ENCODE measurements around the gene GTSE1. TPM values are rescaled to one million over a fixed set of nuclear protein-coding genes. Genes with fewer than 3 reads are reported as not detected.

Gene GTSE1
- total RNA-seq, 1 experiment from 2014 or later, result 42.6 TPM

DNA sequence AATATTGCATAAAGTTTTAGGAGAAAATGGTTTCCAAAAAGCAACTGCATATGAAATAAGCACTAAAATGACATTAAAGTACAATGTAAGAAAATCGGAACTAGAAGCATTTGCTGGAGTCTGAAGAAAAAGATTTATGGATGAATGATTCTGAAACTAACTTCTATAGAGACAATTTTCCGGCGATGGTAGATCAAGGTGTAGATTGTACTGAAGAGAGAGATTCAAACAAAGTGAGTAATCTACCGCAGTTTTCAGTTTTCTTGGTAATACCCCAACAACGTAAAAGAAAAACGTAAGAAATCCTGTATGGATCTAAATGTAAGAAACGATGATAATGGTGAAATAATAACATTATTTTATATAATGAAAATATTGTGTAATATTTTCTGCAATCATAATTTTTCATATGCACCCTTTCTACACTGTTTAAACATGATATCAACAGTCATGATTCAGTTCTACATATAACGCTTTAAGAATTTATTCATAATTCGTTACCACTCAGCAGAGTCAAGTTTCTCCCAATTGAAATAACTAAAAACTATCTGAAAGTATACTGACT, 44.8 kb upstream of the GTSE1 start:
- Histone ChIP-seq H3K9me3 (ENCODE audit: control insufficient read depth, low read depth, low read length) (no peaks in the 10 kb centered on the region), H3K9ac (ENCODE audit: extremely low read depth, insufficient read length, low read length) (no peak overlapping the region), H2BK12ac (ENCODE audit: insufficient read length, low read depth, low read length) (no peak overlapping the region), H2BK15ac (ENCODE audit: low read depth, low read length) (no peak overlapping the region), H3K14ac (ENCODE audit: insufficient read depth, low read length) (no peak overlapping the region), H4K91ac (ENCODE audit: insufficient read length, low read depth, low read length) (no peak overlapping the region), H3K4me1 (ENCODE audit: insufficient read depth, low read length) (no peaks in the 10 kb centered on the region), H3K27ac (ENCODE audit: insufficient read length, low read depth, low read length) (no peak overlapping the region), H4K20me1 (ENCODE audit: control insufficient read depth, insufficient read depth, insufficient read length) (no peaks in the 10 kb centered on the region), H3K4me2 (ENCODE audit: insufficient read depth, insufficient read length, low read length) (no peak overlapping the region), H4K8ac (replicated peaks; ENCODE audit: insufficient read length, low read depth, low read length) (no peak overlapping the region), H3K4ac (ENCODE audit: low read depth, low read length) (no peak overlapping the region), H4K5ac (ENCODE audit: insufficient read length, low read depth, low read length) (no peak overlapping the region), H3K79me1 (ENCODE audit: insufficient read depth, low read depth, low read length, poor library complexity, severe bottlenecking) (no peaks in the 10 kb centered on the region), H2AK5ac (ENCODE audit: insufficient read length, low read length) (no peak overlapping the region), H2BK120ac (ENCODE audit: low read depth, low read length, poor library complexity, severe bottlenecking) (no peak overlapping the region), H2BK20ac (ENCODE audit: low read depth, low read length, poor library complexity, severe bottlenecking) (no peak overlapping the region), H2AFZ (ENCODE audit: low read length) (no peak overlapping the region), H3K56ac (ENCODE audit: insufficient read length, low read depth, low read length) (no peak overlapping the region), H3K18ac (ENCODE audit: insufficient read length, low read depth, low read length) (no peak overlapping the region), H3K79me2 (ENCODE audit: insufficient read depth, low read length) (no peaks in the 10 kb centered on the region), H3K23ac (ENCODE audit: insufficient read length, low read depth, low read length) (no peak overlapping the region), H2BK5ac (ENCODE audit: insufficient read length, low read length) (no peak overlapping the region), H3T11ph (ENCODE audit: low read length) (no peak overlapping the region), H3K23me2 (ENCODE audit: insufficient read length, low read depth, low read length, poor library complexity, severe bottlenecking) (peaks cover 7% of the 10 kb centered on the region), H3K27me3 (ENCODE audit: insufficient read depth, low read length) (no peaks in the 10 kb centered on the region)
- Mint-ChIP-seq H3K27ac (no peak overlapping the region), H3K27me3 (ENCODE audit: low read depth) (peaks cover 21% of the 10 kb centered on the region), H3K9me3 (peaks cover 0 to 16% of the 10 kb centered on the region in 2 experiments; a peak in 3 of 5 replicates), H3K36me3 (ENCODE audit: insufficient read depth in 1 of 3, low read depth in 3 of 3) (peaks cover 1 to 13% (median 9%) of the 10 kb centered on the region in 3 experiments; a peak in 5 of 7 replicates), H3K4me3 (no peak overlapping the region), H3K4me1 (peaks cover 8 to 16% of the 10 kb centered on the region in 2 experiments)
- DNase-seq, result no peak
- no peak for TF ChIP-seq CTCF (conservative IDR thresholded peaks at IDR 0.05)
- WGBS (ENCODE audit: extremely low coverage, insufficient read length, low lambda C conversion rate), result no CpG with 5 or more reads among the region's 9 CpGs

All from H9 (cell line).